SU-DHL-6 (cell line): ENCODE measurements around the gene AKAP6.

Experiments used
- H2AFZ ChIP-seq: fragments of 200-600 bp; sonication (generic); 2 replicates; pipeline ENCODE4 v1.6.1; 2014; ENCODE audit warnings: low read depth, mild to moderate bottlenecking, moderate library complexity, mixed read lengths, antibody characterized with exemption, low read length; ENCODE audit not compliant: severe bottlenecking
- H3F3A ChIP-seq: fragments of 200-600 bp; shearing (Covaris generic); 2 replicates; pipeline ENCODE4 v1.6.0; 2016; ENCODE audit warnings: antibody characterized with exemption, mild to moderate bottlenecking; ENCODE audit not compliant: insufficient read depth
- H3K27ac ChIP-seq: fragments of 200-600 bp; sonication (generic); 2 replicates; pipeline ENCODE4 v1.5.1; 2016; ENCODE audit warnings: low read depth, mild to moderate bottlenecking, low read length, moderate library complexity, mixed read lengths
- H3K27me3 ChIP-seq: fragments of 200-600 bp; sonication (generic), shearing (Covaris generic); 2 replicates; pipeline ENCODE4 v1.6.0; 2014; ENCODE audit warnings: mild to moderate bottlenecking, low read length
- H3K36me3 ChIP-seq: fragments of 200-600 bp; sonication (generic); 2 replicates; pipeline ENCODE4 v1.6.1; 2014; ENCODE audit warnings: mild to moderate bottlenecking, low read length, mixed read lengths
- H3K4me2 ChIP-seq: fragments of 300-600, 200-600 bp; shearing (Covaris generic), sonication (generic); 2 replicates; pipeline ENCODE4 v1.6.0; 2014; ENCODE audit warnings: low read length, low read depth, mild to moderate bottlenecking; ENCODE audit not compliant: poor library complexity, severe bottlenecking
- H3K4me3 ChIP-seq: fragments of 200-600 bp; sonication (generic); 2 replicates; pipeline ENCODE4 v1.5.1; 2014; ENCODE audit warnings: antibody characterized with exemption, low read length, mild to moderate bottlenecking, mixed read lengths; ENCODE audit not compliant: insufficient read depth, poor library complexity, severe bottlenecking
- H3K79me2 ChIP-seq: fragments of 200-600 bp; sonication (generic); 2 replicates; pipeline ENCODE4 v1.6.1; 2014; ENCODE audit warnings: mild to moderate bottlenecking, low read length, moderate library complexity; ENCODE audit not compliant: insufficient read depth
- H3K9ac ChIP-seq: fragments of 200-600 bp; sonication (generic); 2 replicates; pipeline ENCODE4 v1.7.0; 2014; ENCODE audit warnings: mild to moderate bottlenecking, low read length
- H3K9me2 ChIP-seq: fragments of 200-600 bp; sonication (generic); replicated peaks from 2 replicates; pipeline ENCODE4 v1.6.1; 2014; ENCODE audit warnings: low read length; ENCODE audit not compliant: insufficient read depth
- H3K9me3 ChIP-seq: fragments of 200-600 bp; sonication (generic); 2 replicates; pipeline ENCODE4 v1.6.1; 2014; ENCODE audit warnings: low read length, mixed read lengths; ENCODE audit not compliant: insufficient read depth
- H4K20me1 ChIP-seq: fragments of 200-600 bp; sonication (generic); 2 replicates; pipeline ENCODE4 v1.6.1; 2014; ENCODE audit warnings: low read depth, mild to moderate bottlenecking, antibody characterized with exemption, low read length, moderate library complexity, mixed read lengths
- EZH2phosphoT487 ChIP-seq: fragments of 200-600 bp; sonication (generic), shearing (Covaris generic); conservative IDR thresholded peaks from 2 replicates; pipeline ENCODE4 v1.6.1; 2018; ENCODE audit warnings: mild to moderate bottlenecking, antibody characterized with exemption, low read length, moderate library complexity, mixed read lengths
- TF ChIP-seq, protein P1 (sequence below): fragments of 200-600 bp; sonication (generic); IDR thresholded peaks from one replicate; pipeline ENCODE4 v1.5.1; 2017; ENCODE audit warnings: antibody characterized with exemption, mild to moderate bottlenecking, low read length, moderate library complexity; ENCODE audit not compliant: insufficient read depth, poor library complexity, severe bottlenecking

Gene AKAP6

DNA sequence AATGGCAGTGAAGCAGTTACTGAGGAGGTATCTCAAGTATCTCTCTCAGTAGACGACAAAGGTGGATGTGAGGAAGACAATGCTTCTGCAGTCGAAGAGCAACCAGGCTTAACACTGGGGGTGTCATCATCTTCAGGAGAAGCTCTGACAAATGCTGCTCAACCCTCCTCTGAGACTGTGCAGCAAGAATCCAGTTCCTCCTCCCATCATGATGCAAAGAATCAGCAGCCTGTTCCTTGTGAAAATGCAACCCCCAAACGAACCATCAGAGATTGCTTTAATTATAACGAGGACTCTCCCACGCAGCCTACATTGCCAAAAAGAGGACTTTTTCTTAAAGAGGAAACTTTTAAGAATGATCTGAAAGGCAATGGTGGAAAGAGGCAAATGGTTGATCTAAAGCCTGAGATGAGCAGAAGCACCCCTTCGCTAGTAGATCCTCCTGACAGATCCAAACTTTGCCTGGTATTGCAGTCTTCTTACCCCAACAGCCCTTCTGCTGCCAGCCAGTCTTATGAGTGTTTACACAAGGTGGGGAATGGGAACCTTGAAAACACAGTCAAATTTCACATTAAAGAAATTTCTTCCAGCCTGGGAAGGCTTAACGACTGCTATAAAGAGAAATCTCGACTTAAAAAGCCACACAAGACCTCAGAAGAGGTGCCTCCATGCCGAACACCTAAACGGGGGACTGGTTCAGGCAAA lies 216.6 kb downstream of the AKAP6 start:
- no peaks in the 10 kb centered on the region for H4K20me1 ChIP-seq
- H3K4me3 ChIP-seq = no peak overlapping the region
- no peak overlapping the region for H3K4me2 ChIP-seq
- H3K27ac ChIP-seq = no peak overlapping the region
- H3K9me2 ChIP-seq = no peaks in the 10 kb centered on the region
- H3K79me2 ChIP-seq = no peaks in the 10 kb centered on the region
- no peak for TF ChIP-seq EZH2phosphoT487
- TF ChIP-seq, protein P1, sequence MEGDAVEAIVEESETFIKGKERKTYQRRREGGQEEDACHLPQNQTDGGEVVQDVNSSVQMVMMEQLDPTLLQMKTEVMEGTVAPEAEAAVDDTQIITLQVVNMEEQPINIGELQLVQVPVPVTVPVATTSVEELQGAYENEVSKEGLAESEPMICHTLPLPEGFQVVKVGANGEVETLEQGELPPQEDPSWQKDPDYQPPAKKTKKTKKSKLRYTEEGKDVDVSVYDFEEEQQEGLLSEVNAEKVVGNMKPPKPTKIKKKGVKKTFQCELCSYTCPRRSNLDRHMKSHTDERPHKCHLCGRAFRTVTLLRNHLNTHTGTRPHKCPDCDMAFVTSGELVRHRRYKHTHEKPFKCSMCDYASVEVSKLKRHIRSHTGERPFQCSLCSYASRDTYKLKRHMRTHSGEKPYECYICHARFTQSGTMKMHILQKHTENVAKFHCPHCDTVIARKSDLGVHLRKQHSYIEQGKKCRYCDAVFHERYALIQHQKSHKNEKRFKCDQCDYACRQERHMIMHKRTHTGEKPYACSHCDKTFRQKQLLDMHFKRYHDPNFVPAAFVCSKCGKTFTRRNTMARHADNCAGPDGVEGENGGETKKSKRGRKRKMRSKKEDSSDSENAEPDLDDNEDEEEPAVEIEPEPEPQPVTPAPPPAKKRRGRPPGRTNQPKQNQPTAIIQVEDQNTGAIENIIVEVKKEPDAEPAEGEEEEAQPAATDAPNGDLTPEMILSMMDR = no peak
- no peaks in the 10 kb centered on the region for H3K27me3 ChIP-seq
- no peaks in the 10 kb centered on the region for H3F3A ChIP-seq
- no peak overlapping the region for H2AFZ ChIP-seq
- no peaks in the 10 kb centered on the region for H3K9me3 ChIP-seq
- no peak overlapping the region for H3K9ac ChIP-seq
- no peaks in the 10 kb centered on the region for H3K36me3 ChIP-seq

DNA sequence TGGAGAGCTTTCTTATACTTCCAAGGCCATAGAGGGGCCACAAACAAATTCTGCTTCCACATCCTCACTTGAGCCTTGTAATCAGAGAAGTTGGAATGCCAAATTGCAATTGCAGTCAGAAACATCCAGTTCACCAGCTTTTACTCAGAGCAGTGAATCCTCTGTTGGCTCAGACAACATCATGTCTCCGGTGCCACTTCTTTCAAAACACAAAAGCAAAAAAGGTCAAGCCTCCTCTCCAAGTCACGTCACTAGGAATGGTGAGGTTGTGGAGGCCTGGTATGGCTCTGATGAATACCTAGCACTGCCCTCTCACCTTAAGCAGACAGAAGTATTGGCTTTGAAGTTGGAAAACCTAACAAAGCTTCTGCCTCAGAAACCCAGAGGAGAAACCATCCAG lies 217.1 kb downstream of the AKAP6 start:
- H3F3A ChIP-seq = no peaks in the 10 kb centered on the region
- H3K9me3 ChIP-seq = no peaks in the 10 kb centered on the region
- no peak overlapping the region for H3K27ac ChIP-seq
- no peaks in the 10 kb centered on the region for H3K79me2 ChIP-seq
- H3K9me2 ChIP-seq = no peaks in the 10 kb centered on the region
- TF ChIP-seq, protein P1 = no peak
- TF ChIP-seq EZH2phosphoT487 = no peak
- H3K36me3 ChIP-seq = no peaks in the 10 kb centered on the region
- H3K27me3 ChIP-seq = no peaks in the 10 kb centered on the region
- no peak overlapping the region for H3K9ac ChIP-seq
- no peak overlapping the region for H3K4me2 ChIP-seq
- H3K4me3 ChIP-seq = no peak overlapping the region
- no peaks in the 10 kb centered on the region for H4K20me1 ChIP-seq
- H2AFZ ChIP-seq = no peak overlapping the region

DNA sequence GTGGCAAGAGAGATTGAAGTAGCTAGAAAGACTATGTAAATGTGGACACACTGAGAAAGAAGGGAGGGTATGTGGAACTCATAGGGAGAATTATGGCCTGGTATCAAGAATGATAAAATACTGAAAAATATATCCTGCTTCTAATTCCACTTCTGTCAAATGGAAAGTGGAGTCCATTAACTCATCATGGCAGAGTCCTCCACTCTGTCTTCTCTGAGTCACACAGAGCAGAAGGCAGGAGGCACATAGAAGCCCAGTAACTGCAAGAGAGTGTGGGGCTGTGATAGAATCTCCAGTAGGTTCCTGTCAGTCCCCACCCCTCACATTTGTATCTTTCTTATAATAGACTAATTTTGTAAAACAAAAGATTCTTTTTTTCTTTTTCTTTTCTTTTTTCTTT lies 223.7 kb downstream of the AKAP6 start:
- TF ChIP-seq, protein P1 = no peak
- no peak for TF ChIP-seq EZH2phosphoT487
- Histone ChIP-seq H3K9ac (no peak overlapping the region), H4K20me1 (no peaks in the 10 kb centered on the region), H3K9me2 (no peaks in the 10 kb centered on the region), H3K27me3 (no peaks in the 10 kb centered on the region), H2AFZ (no peak overlapping the region), H3K4me2 (no peak overlapping the region), H3F3A (no peaks in the 10 kb centered on the region), H3K4me3 (no peak overlapping the region), H3K36me3 (no peaks in the 10 kb centered on the region), H3K9me3 (no peaks in the 10 kb centered on the region), H3K79me2 (no peaks in the 10 kb centered on the region), H3K27ac (no peak overlapping the region)
